Keratinocyte (primary cell): ENCODE measurements around the gene TUT4. TPM values are rescaled to one million over a fixed set of nuclear protein-coding genes. Genes with fewer than 3 reads are reported as not detected.

ENCODE experiments used
- DNase-seq: peaks from one replicate; pipeline ENCODE4 v3.0.0-alpha.2; 2011; ENCODE audit warnings: low read depth, missing footprints, low spot score
- FAIRE-seq: peaks from 2 replicates; lab custom pipeline; 2011; peaks lifted over from hg19 to GRCh38; lab: Jason Lieb, UNC
- H2AFZ ChIP-seq: 2 replicates; pipeline ENCODE4 v1.6.0; 2012; ENCODE audit warnings: low read length, control low read depth, inconsistent platforms; ENCODE audit not compliant: control insufficient read depth
- H3K27ac ChIP-seq: 2 replicates; pipeline ENCODE4 v1.5.1; 2011; ENCODE audit warnings: low read length; ENCODE audit not compliant: control insufficient read depth, insufficient read depth
- H3K27me3 ChIP-seq: 3 replicates; pipeline ENCODE4 v1.6.0; 2011; ENCODE audit warnings: low read length; ENCODE audit not compliant: control insufficient read depth, insufficient read depth; ENCODE audit errors: extremely low read depth
- H3K36me3 ChIP-seq, 2 experiments: 2 replicates in 1 of 2; 3 replicates in 1 of 2; pipeline ENCODE4 v1.5.1; 2011; ENCODE audit warnings: low read length in 2 of 2, mild to moderate bottlenecking in 1 of 2; ENCODE audit not compliant: control insufficient read depth in 2 of 2, insufficient read depth in 2 of 2; ENCODE audit errors: extremely low read depth in 1 of 2
- H3K4me1 ChIP-seq: 3 replicates; pipeline ENCODE4 v1.5.1; 2011; ENCODE audit warnings: low read length; ENCODE audit not compliant: control insufficient read depth, insufficient read depth; ENCODE audit errors: extremely low read depth
- H3K4me2 ChIP-seq: 3 replicates; pipeline ENCODE4 v1.6.0; 2011; ENCODE audit warnings: low read depth, low read length; ENCODE audit not compliant: control insufficient read depth, insufficient read depth; ENCODE audit errors: extremely low read depth
- H3K4me3 ChIP-seq, 3 experiments: fragments of 200-600 bp in 1 of 3; sonication (generic) in 1 of 3; 2 replicates in 2 of 3; 3 replicates in 1 of 3; pipeline ENCODE4 v1.5.1; 2011 to 2016; ENCODE audit warnings: low read length in 3 of 3, mild to moderate bottlenecking in 3 of 3, control low read depth in 2 of 3, inconsistent platforms in 1 of 3, low read depth in 1 of 3, mixed read lengths in 1 of 3, mixed run types in 1 of 3, moderate library complexity in 1 of 3; ENCODE audit not compliant: control insufficient read depth in 2 of 3, insufficient read depth in 2 of 3; ENCODE audit errors: extremely low read depth in 1 of 3
- H3K79me2 ChIP-seq: 2 replicates; pipeline ENCODE4 v1.6.0; 2012; ENCODE audit warnings: low read length; ENCODE audit not compliant: control insufficient read depth, insufficient read depth
- H3K9ac ChIP-seq: 3 replicates; pipeline ENCODE4 v1.6.0; 2011; ENCODE audit warnings: low read length; ENCODE audit not compliant: control insufficient read depth, insufficient read depth; ENCODE audit errors: extremely low read depth
- H3K9me1 ChIP-seq: 3 replicates; pipeline ENCODE4 v1.6.0; 2011; ENCODE audit warnings: low read length; ENCODE audit not compliant: control insufficient read depth, insufficient read depth; ENCODE audit errors: extremely low read depth
- H3K9me3 ChIP-seq: 2 replicates; pipeline ENCODE4 v1.5.1; 2012; ENCODE audit warnings: low read depth, low read length; ENCODE audit not compliant: control insufficient read depth
- H4K20me1 ChIP-seq: 3 replicates; pipeline ENCODE4 v1.6.0; 2011; ENCODE audit warnings: low read length; ENCODE audit not compliant: control insufficient read depth, insufficient read depth; ENCODE audit errors: extremely low read depth
- EZH2 ChIP-seq: IDR thresholded peaks from one replicate; pipeline ENCODE4 v1.6.1; 2012; ENCODE audit warnings: inconsistent platforms, mild to moderate bottlenecking, low read length, moderate library complexity
- dilution Hi-C: fragments of 300-500 bp; cut with MboI; formaldehyde crosslinking; loops from one replicate; pipeline ENCODE4 v1.7.0; 2020; ENCODE audit warnings: low sequenced_read_pairs; ENCODE audit not compliant: extremely low pct_ligation_motif_present
- polyA plus RNA-seq, 5 experiments: library from polyadenylated mRNA; depleted of rRNA in 3 of 5; stranded (reverse) in 3 of 5; stranded (forward) in 1 of 5; unstranded in 1 of 5; fragments of >200 nt; gene quantifications; 1 replicate in 1 of 5; 2 replicates in 3 of 5; 3 replicates in 1 of 5; pipeline versions ENCODE4 v1.2.1 to v1.2.3, GENCODE V29; 2011 to 2012; ENCODE audit warnings: missing spikeins in 2 of 5, low read depth in 1 of 5, low replicate concordance in 1 of 5
- TF ChIP-seq, protein P1 (sequence below), 3 experiments: IDR thresholded peaks in 1 of 3; conservative IDR thresholded peaks in 1 of 3; optimal IDR thresholded peaks in 1 of 3; 2 replicates in 2 of 3; 3 replicates in 1 of 3; pipeline versions ENCODE3 to v1.5.1; 2011; ENCODE audit warnings: low read length in 3 of 3, mild to moderate bottlenecking in 3 of 3, moderate library complexity in 2 of 3, control low read depth in 1 of 3, inconsistent platforms in 1 of 3; ENCODE audit not compliant: insufficient read depth in 2 of 3; ENCODE audit errors: extremely low read depth in 1 of 3

TUT4 gene
- polyA plus RNA-seq, 1 donor (not counting 4 experiments of a cell fraction or from before 2014, with no cell fraction given), result 27.5 TPM

DNA sequence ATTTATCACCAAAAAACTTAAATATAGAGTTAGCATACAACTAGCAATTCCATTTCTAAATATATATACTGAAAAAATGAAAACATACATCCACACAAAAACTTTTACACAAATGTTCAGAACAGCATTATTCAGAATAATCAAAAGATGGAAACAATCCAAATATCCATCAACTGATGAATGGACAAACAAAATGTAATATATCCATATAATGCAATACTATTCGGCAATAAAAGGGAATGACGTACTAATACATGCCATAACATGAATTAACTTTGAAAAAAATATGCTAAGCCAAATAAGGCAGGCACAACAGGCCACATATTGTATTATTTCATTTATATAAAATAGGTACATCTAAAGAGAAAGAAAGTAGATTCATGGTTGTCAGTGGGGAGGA lies 33.9 kb downstream of the TUT4 start:
- H3K27ac ChIP-seq, result no peak overlapping the region
- peaks cover 0 to 1% of the 10 kb centered on the region in 2 experiments for H3K36me3 ChIP-seq
- H3K4me1 ChIP-seq, result no peaks in the 10 kb centered on the region
- no peak overlapping the region for H3K4me3 ChIP-seq
- H2AFZ ChIP-seq, result no peak overlapping the region
- DNase-seq, result no peak
- H3K9me3 ChIP-seq, result no peaks in the 10 kb centered on the region
- TF ChIP-seq, protein P1, sequence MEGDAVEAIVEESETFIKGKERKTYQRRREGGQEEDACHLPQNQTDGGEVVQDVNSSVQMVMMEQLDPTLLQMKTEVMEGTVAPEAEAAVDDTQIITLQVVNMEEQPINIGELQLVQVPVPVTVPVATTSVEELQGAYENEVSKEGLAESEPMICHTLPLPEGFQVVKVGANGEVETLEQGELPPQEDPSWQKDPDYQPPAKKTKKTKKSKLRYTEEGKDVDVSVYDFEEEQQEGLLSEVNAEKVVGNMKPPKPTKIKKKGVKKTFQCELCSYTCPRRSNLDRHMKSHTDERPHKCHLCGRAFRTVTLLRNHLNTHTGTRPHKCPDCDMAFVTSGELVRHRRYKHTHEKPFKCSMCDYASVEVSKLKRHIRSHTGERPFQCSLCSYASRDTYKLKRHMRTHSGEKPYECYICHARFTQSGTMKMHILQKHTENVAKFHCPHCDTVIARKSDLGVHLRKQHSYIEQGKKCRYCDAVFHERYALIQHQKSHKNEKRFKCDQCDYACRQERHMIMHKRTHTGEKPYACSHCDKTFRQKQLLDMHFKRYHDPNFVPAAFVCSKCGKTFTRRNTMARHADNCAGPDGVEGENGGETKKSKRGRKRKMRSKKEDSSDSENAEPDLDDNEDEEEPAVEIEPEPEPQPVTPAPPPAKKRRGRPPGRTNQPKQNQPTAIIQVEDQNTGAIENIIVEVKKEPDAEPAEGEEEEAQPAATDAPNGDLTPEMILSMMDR (optimal IDR thresholded peaks at IDR 0.05 in 1 of 3, IDR thresholded peaks at IDR 0.05 in 1 of 3, conservative IDR thresholded peaks at IDR 0.05 in 1 of 3; ENCODE audit: extremely low read depth in 1 of 3, insufficient read depth in 2 of 3, low read length in 3 of 3), result no peak
- no peak for TF ChIP-seq EZH2
- H3K27me3 ChIP-seq, result no peaks in the 10 kb centered on the region
- H3K9ac ChIP-seq, result no peak overlapping the region
- H4K20me1 ChIP-seq, result no peaks in the 10 kb centered on the region
- dilution Hi-C loops, result no loop called here
- FAIRE-seq, result no peak
- no peak overlapping the region for H3K4me2 ChIP-seq
- no peaks in the 10 kb centered on the region for H3K79me2 ChIP-seq
- H3K9me1 ChIP-seq, result no peaks in the 10 kb centered on the region

DNA sequence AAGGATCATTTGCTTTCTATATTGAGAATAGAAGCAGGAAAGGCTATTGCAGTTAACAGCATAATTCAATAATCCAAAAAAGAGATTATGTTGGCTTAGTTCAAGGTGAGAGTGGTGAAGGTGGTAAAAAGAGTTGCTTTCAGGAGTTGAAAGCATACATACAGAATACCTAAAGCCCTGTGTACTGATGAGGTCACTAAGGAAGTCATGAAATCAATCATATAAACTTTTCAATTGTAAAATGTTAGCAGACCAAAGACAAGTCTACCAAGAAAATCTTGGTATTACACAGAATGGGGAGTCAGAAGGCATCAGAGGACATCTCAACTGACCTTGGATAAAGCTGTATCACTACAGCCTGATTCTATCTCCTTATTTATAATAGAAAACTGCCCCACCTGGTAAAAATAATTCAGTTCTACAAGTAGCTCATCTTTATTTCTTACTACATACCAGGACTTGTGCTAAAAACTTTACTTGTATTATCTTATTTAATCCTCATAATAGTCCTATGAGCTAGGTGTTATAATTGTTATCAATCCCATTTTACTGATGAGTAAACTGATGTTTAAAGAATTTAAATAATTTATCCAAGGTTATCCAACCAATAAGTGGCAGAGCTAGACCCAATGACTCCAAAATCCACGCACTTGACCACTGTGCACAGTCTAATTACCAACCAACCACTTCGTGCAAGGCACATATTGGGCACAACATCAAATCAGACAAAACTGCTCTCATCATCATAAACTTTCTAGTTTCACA lies 40.9 kb downstream of the TUT4 start:
- Histone ChIP-seq H3K4me2 (no peak overlapping the region), H2AFZ (no peak overlapping the region), H3K9me3 (no peaks in the 10 kb centered on the region), H3K9me1 (no peaks in the 10 kb centered on the region), H3K36me3 (no peaks in the 10 kb centered on the region), H3K27me3 (no peaks in the 10 kb centered on the region), H4K20me1 (no peaks in the 10 kb centered on the region), H3K9ac (no peak overlapping the region), H3K4me3 (no peak overlapping the region), H3K27ac (no peak overlapping the region), H3K4me1 (no peaks in the 10 kb centered on the region), H3K79me2 (no peaks in the 10 kb centered on the region)
- FAIRE-seq (no peak), DNase-seq (no peak)
- no peak for TF ChIP-seq EZH2
- dilution Hi-C loops, result no loop called here
